Skeletal muscle satellite cell (primary cell): ENCODE results near the gene NCAPD3.

Experiments used
- H3K27me3 ChIP-seq: 2 replicates; pipeline ENCODE4 v1.7.0; 2013; ENCODE audit warnings: low read length; ENCODE audit not compliant: control insufficient read depth, insufficient read depth
- H3K36me3 ChIP-seq: 2 replicates; pipeline ENCODE4 v1.7.0; 2013; ENCODE audit warnings: mild to moderate bottlenecking, control low read depth, low read length; ENCODE audit not compliant: insufficient read depth
- H3K4me1 ChIP-seq: 2 replicates; pipeline ENCODE4 v1.7.0; 2013; ENCODE audit warnings: low read length; ENCODE audit not compliant: control insufficient read depth, insufficient read depth
- H3K4me2 ChIP-seq: 2 replicates; pipeline ENCODE4 v1.7.0; 2013; ENCODE audit warnings: mild to moderate bottlenecking, low read length
- H3K4me3 ChIP-seq: 2 replicates; pipeline ENCODE4 v1.7.0; 2013; ENCODE audit warnings: low read length
- H3K9ac ChIP-seq: 2 replicates; pipeline ENCODE4 v1.7.0; 2013; ENCODE audit warnings: mild to moderate bottlenecking, low read depth, low read length, moderate library complexity
- H3K9me3 ChIP-seq: replicated peaks from 2 replicates; pipeline ENCODE4 v1.7.0; 2013; ENCODE audit warnings: mild to moderate bottlenecking, control low read depth, low read length

The NCAPD3 gene

GRCh38 chr11:134171951-134172350 lies 51.8 kb downstream of the NCAPD3 start:
- Histone ChIP-seq H3K4me1 (no peaks in the 10 kb centered on the region), H3K36me3 (peaks cover 51% of the 10 kb centered on the region), H3K9me3 (no peaks in the 10 kb centered on the region), H3K4me2 (no peak overlapping the region), H3K27me3 (no peaks in the 10 kb centered on the region), H3K4me3 (no peak overlapping the region), H3K9ac (no peak overlapping the region)

- Histone ChIP-seq H3K4me3 (no peak overlapping the region), H3K36me3 (peaks cover 41% of the 10 kb centered on the region), H3K4me1 (no peaks in the 10 kb centered on the region), H3K9me3 (no peaks in the 10 kb centered on the region), H3K27me3 (no peaks in the 10 kb centered on the region), H3K4me2 (no peak overlapping the region), H3K9ac (no peak overlapping the region)
These were observed 52.9 kb downstream of the NCAPD3 start for GRCh38 chr11:134170919-134171281.

- H3K27me3 ChIP-seq: no peaks in the 10 kb centered on the region
- no peak overlapping the region for H3K9ac ChIP-seq
- H3K4me2 ChIP-seq: no peak overlapping the region
- no peaks in the 10 kb centered on the region for H3K4me1 ChIP-seq
- no peak overlapping the region for H3K4me3 ChIP-seq
- H3K36me3 ChIP-seq: peaks cover 36% of the 10 kb centered on the region
- H3K9me3 ChIP-seq: no peaks in the 10 kb centered on the region
These were observed 53.4 kb downstream of the NCAPD3 start for GRCh38 chr11:134170177-134170918.

GRCh38 chr11:134164490-134165370 lies 59.0 kb downstream of the NCAPD3 start:
- Histone ChIP-seq H3K4me1 (no peaks in the 10 kb centered on the region), H3K36me3 (peaks cover 34% of the 10 kb centered on the region), H3K9ac (no peak overlapping the region), H3K27me3 (no peaks in the 10 kb centered on the region), H3K4me2 (no peak overlapping the region), H3K4me3 (no peak overlapping the region), H3K9me3 (no peaks in the 10 kb centered on the region)

- Histone ChIP-seq H3K4me2 (no peak overlapping the region), H3K9ac (no peak overlapping the region), H3K36me3 (peaks cover 44% of the 10 kb centered on the region), H3K27me3 (no peaks in the 10 kb centered on the region), H3K4me1 (no peaks in the 10 kb centered on the region), H3K9me3 (no peaks in the 10 kb centered on the region), H3K4me3 (no peak overlapping the region)
These were observed 64.1 kb downstream of the NCAPD3 start for GRCh38 chr11:134159652-134160051.

GRCh38 chr11:134158023-134158422 lies 65.7 kb downstream of the NCAPD3 start:
- no peaks in the 10 kb centered on the region for H3K4me1 ChIP-seq
- peaks cover 53% of the 10 kb centered on the region for H3K36me3 ChIP-seq

GRCh38 chr11:134157451-134157850 lies 66.3 kb downstream of the NCAPD3 start:
- Histone ChIP-seq H3K4me3 (no peak overlapping the region), H3K4me1 (no peaks in the 10 kb centered on the region), H3K36me3 (peaks cover 50% of the 10 kb centered on the region), H3K9me3 (no peaks in the 10 kb centered on the region), H3K27me3 (no peaks in the 10 kb centered on the region), H3K4me2 (no peak overlapping the region), H3K9ac (no peak overlapping the region)

More at GRCh38 chr11:134158023-134158422, 65.7 kb downstream of the NCAPD3 start:
- Histone ChIP-seq H3K27me3 (no peaks in the 10 kb centered on the region), H3K4me2 (no peak overlapping the region), H3K9me3 (no peaks in the 10 kb centered on the region), H3K4me3 (no peak overlapping the region), H3K9ac (no peak overlapping the region)

- Histone ChIP-seq H3K9ac (no peak overlapping the region), H3K4me3 (no peak overlapping the region), H3K36me3 (peaks cover 56% of the 10 kb centered on the region), H3K4me1 (no peaks in the 10 kb centered on the region), H3K27me3 (no peaks in the 10 kb centered on the region), H3K4me2 (no peak overlapping the region), H3K9me3 (no peaks in the 10 kb centered on the region)
These were observed 67.6 kb downstream of the NCAPD3 start for GRCh38 chr11:134155946-134156865.

GRCh38 chr11:134155456-134155855 lies 68.3 kb downstream of the NCAPD3 start:
- no peak overlapping the region for H3K9ac ChIP-seq
- H3K4me3 ChIP-seq: no peak overlapping the region
- H3K9me3 ChIP-seq: no peaks in the 10 kb centered on the region
- H3K4me2 ChIP-seq: no peak overlapping the region
- peaks cover 61% of the 10 kb centered on the region for H3K36me3 ChIP-seq
- no peaks in the 10 kb centered on the region for H3K27me3 ChIP-seq
- no peaks in the 10 kb centered on the region for H3K4me1 ChIP-seq

- Histone ChIP-seq H3K4me2 (no peak overlapping the region), H3K9me3 (no peaks in the 10 kb centered on the region), H3K4me1 (no peaks in the 10 kb centered on the region), H3K36me3 (peaks cover 58% of the 10 kb centered on the region), H3K4me3 (no peak overlapping the region), H3K27me3 (no peaks in the 10 kb centered on the region), H3K9ac (no peak overlapping the region)
These were observed 69.3 kb downstream of the NCAPD3 start for GRCh38 chr11:134154441-134154840.
